A172 (cell line): ENCODE data around the gene GAB4. TPM values are rescaled to one million over a fixed set of nuclear protein-coding genes. Genes with fewer than 3 reads are reported as not detected.
"Not testable (repeated sequence)": the region's sequence is repeated elsewhere in the genome, so short reads cannot be mapped to it uniquely, and the experiment has no call there.

Experiments
- DNase-seq: peaks from one replicate; pipeline ENCODE4 v3.0.0-alpha.2; 2015; ENCODE audit warnings: low spot score
- total RNA-seq: library from RNA; depleted of rRNA; stranded (reverse); fragments of >200 nt; shearing (Covaris generic); gene quantifications from 2 replicates; pipeline ENCODE4 v1.2.3, GENCODE V29; 2014; rRNA removed

GAB4 gene
- not detected in 2 replicates for total RNA-seq

- DNase-seq: no peak
Observed at GRCh38 chr22:17007852-17008731, at the start of gene GAB4. Gene GAB4 (minus strand): TSS chr22:17008222. CDS start chr22:17008114, 108 bp downstream.

GRCh38 chr22:17056807-17057206, 48.8 kb upstream of the GAB4 start:
- DNase-seq: no peak

GRCh38 chr22:17056058-17056457, 48.0 kb upstream of the GAB4 start:
- DNase-seq: no peak

GRCh38 chr22:17047656-17048055, 39.6 kb upstream of the GAB4 start:
- no peak for DNase-seq

- no peak for DNase-seq
Observed at GRCh38 chr22:17046566-17047348, 38.7 kb upstream of the GAB4 start.

GRCh38 chr22:17043521-17043920, 35.5 kb upstream of the GAB4 start:
- DNase-seq: no peak

- DNase-seq: peak; percentile 1
Observed at GRCh38 chr22:17036842-17037711, 29.1 kb upstream of the GAB4 start.

GRCh38 chr22:17035976-17036841, 28.2 kb upstream of the GAB4 start:
- DNase-seq: not testable (repeated sequence)

GRCh38 chr22:17035246-17035645, 27.2 kb upstream of the GAB4 start:
- no peak for DNase-seq

- DNase-seq: not testable (repeated sequence)
Observed at GRCh38 chr22:17034532-17034931, 26.5 kb upstream of the GAB4 start.

GRCh38 chr22:17032277-17032676, 24.3 kb upstream of the GAB4 start:
- not testable (repeated sequence) for DNase-seq

GRCh38 chr22:17024380-17024779, 16.4 kb upstream of the GAB4 start:
- DNase-seq: not testable (repeated sequence)

GRCh38 chr22:17015552-17015951, 7.5 kb upstream of the GAB4 start:
- not testable (repeated sequence) for DNase-seq

GRCh38 chr22:17014101-17014440, 6.0 kb upstream of the GAB4 start:
- not testable (repeated sequence) for DNase-seq

- no peak for DNase-seq
Observed at GRCh38 chr22:17013396-17014100, 5.5 kb upstream of the GAB4 start.

GRCh38 chr22:17012267-17012666, 4.2 kb upstream of the GAB4 start:
- DNase-seq: no peak

GRCh38 chr22:17009640-17010291, 1.7 kb upstream of the GAB4 start:
- DNase-seq: no peak

- DNase-seq: no peak
Observed at GRCh38 chr22:17007257-17007656, 765 bp downstream of the GAB4 start.

- DNase-seq: no peak
Observed at GRCh38 chr22:16989915-16990314, 18.1 kb downstream of the GAB4 start.

GRCh38 chr22:16988257-16988656, 19.8 kb downstream of the GAB4 start:
- DNase-seq: no peak
